SKM-1 treated with dmso at 0.1 percent for 144 hours (cell line): ENCODE results near the gene PSMD14.
"Not testable (repeated sequence)": the region's sequence is repeated elsewhere in the genome, so short reads cannot be mapped to it uniquely, and the experiment has no call there.

ENCODE experiments used
- DNase-seq: peaks from one replicate; lab custom pipeline; 2025; ENCODE audit not compliant: unreplicated experiment; lab: John Stamatoyannopoulos, UW

The PSMD14 gene

DNA sequence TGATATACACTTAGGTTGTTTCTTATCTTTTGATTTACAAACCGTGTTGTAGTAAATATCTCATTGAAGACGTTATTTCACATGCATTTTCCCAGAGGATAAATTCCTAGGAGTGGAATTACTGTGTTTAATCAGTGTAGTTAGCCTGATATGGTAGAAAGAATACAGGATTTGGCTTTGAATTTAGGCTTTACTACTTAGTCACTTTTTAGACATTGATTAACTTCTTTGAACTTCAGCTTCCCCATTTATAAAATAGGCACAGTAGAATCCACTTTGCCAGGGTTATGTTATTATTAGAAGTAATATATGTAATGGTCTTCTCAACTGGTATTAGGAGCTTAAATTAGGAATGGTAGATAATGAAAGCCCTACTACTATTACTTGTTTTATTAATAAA is 27.4 kb downstream of the PSMD14 start:
- DNase-seq, result no peak

- no peak for DNase-seq
Observed at GRCh38 chr2:161337247-161337646, 29.0 kb downstream of the PSMD14 start.

GRCh38 chr2:161339532-161339931 is 31.3 kb downstream of the PSMD14 start:
- not testable (repeated sequence) for DNase-seq

DNA sequence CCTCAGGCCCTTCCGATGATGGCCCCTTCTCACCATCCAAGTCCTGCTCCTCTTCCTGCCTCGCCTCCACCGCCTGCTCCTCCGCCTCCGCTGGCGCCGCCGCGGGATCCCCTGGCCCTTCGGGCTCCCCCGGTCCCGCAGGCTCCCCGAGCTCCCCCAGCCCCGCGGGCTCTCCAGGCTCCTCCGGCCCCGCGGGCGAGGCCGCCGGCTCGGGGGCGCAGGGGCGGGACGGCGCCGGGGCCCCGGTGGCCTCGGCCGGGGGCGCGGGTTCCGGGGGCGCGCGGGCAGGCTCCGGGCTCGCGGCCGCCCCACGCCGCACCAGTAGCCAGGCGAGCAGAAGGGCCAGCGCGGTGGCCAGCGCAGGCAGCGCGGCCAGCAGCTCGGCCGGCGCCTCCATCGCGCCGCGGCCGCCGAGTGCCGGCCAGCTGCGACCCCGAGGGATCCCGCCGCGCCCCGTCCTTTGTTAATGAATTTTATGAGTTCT is 32.7 kb downstream of the PSMD14 start:
- not testable (repeated sequence) for DNase-seq

- no peak for DNase-seq
Observed at GRCh38 chr2:161343235-161343634, 35.0 kb downstream of the PSMD14 start.

DNA sequence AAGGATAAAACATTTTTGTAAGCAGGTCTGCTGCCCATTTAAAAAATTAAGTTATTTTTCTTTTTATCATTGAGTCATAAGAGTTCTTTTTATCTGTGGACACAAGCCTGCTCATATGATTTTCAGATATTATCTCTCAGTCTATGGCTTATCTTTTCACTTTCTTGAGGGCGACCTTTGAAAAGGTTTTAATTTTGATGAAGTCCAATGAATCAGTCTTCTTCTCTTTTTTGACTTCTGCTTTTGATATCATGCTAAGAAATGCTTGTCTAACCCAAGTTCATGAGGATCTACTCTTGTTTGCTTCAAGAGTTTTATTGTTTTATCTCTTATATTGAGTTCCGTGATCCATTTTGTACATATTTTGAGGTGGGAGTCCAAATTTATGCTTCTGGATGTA is 36.5 kb downstream of the PSMD14 start:
- no peak for DNase-seq

DNA sequence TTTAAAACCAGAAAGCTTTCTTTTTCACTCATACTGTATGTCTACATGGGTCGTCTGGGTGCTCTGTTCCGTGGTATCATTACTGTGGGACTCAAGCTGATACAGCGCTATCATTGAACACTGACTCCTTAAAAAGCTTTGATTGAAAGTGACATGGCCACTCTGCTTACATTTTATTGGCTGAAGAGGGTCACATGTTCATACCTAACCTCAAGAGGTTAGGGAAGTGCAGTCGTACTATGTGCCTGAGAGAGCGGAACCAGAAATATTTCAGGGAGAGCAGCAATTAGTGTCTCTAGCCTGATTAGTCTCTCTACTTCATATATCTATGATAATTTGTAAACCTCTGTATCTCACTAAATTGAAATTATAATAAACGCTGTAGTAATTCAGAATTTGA is 43.5 kb downstream of the PSMD14 start:
- DNase-seq, result no peak

GRCh38 chr2:161352719-161353118 is 44.5 kb downstream of the PSMD14 start:
- no peak for DNase-seq

DNA sequence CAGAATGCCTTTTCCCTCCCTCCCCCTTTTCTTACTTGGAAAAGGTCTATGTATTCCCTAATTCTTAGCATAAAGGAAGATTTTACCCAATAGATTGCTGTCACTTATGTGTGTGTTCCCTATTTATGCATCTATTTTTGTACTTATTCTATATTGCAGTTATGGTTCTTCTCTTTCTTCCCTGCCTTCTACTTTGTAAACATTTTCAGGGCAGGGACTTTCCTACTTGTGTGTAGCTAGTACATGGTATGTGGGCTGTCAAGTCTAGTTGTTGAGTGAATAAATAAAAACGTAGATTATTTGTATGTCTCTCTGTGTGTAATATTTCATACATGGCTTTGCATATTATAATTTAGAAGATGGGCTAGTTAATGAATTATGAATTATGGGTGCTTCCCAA is 45.3 kb downstream of the PSMD14 start:
- no peak for DNase-seq

DNA sequence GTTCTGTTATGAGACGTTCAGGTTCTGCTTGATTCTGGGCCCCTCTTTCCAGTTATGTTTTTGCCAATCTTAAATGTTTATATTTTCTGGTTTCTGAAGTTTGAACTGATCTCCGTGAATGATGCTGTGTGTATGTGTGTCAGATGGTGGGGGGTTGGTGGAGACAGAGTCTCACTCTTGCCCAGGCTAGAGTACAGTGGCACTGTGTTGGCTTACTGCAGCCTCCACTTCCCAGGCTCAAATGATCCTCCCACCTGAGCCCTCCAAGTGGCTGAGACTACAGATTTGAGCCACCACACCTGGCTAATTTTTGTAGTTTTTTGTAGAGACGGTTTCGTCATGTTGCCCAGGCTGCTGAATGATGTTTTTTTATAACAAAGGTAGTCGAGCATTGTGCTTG is 45.9 kb downstream of the PSMD14 start:
- no peak for DNase-seq

- DNase-seq, result no peak
Observed at GRCh38 chr2:161355106-161355505, 46.9 kb downstream of the PSMD14 start.

DNA sequence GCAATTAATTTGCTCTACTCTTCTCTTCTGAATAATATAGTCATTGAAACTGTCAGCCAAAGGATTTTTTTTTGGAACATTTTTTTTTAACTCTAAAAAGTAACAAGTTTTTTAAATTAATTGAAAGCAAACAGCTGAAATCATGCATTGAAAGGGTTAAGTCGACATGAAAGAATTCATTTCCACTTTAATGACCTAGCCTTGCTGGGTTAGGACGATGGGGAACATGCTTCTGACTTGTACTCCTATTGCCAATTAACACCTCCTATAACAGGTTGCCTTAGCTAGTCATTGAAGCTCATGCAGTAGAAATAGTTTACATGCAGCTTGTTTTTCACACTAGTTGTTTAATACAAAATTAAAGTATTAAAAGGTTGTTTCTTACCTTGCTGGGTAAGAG is 47.8 kb downstream of the PSMD14 start:
- DNase-seq, result no peak

GRCh38 chr2:161357097-161357496 is 48.9 kb downstream of the PSMD14 start:
- DNase-seq, result no peak

GRCh38 chr2:161358838-161359237 is 50.6 kb downstream of the PSMD14 start:
- no peak for DNase-seq

DNA sequence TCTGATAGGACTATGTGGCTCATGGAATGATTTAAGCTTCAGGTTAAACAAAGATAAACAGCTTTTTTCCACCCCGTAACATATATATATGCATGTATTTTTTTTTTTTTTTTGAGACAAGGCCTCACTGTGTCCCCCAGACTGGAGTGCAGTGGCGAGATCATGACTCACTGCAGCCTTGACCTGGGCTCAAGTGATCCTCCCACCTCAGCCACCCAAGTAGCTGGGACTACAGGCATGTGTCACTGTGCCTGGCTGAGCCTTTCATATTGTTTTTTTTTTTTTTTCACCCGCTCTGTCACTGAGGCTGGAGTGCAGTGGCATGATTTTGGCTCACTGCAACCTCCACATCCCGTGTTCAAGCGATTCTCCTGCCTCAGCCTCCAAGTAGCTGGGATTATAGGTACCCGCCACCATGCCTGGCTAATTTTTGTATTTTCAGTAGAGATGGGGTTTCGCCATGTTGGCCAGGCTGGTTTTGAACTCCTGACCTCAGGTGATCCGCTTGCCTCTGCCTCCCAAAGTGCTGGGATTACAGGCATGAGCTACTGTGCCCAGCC is 52.0 kb downstream of the PSMD14 start:
- DNase-seq, result not testable (repeated sequence)

- no peak for DNase-seq
Observed at GRCh38 chr2:161362568-161363166, 54.4 kb downstream of the PSMD14 start.

DNA sequence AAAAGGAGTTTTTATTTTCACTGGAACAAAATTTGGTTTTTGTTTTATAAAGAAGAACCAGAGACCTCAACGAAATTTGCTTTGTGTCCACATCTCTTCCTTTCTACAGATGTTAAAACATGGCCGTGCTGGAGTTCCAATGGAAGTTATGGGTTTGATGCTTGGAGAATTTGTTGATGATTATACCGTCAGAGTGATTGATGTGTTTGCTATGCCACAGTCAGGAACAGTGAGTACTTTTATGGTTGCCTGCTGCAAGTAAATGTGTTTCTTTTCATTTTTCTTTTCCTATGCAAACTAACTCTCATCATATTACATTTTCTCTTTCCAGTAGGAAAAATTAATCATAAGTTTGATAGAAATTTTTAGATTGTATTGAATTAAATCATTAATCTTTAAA is 59.5 kb downstream of the PSMD14 start:
- no peak for DNase-seq

DNA sequence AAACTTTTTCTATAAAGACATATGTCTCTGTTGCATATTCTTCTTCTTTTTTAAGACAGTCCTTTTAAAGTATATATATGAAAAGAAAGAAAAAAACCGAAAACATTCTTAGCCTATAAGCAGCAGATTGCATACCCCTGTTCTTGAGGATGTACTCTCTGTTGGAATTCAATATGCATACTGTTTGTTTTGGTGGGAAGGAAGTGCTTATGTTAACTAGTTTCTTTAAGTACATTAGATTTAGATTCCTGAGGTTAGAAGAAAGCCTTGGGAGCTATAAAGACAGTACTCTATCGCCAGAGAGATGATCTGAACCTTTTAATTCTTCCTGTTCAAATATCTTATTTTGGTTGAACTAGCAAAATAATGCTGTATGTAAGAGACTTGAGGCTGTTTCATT is 61.1 kb downstream of the PSMD14 start:
- no peak for DNase-seq

DNA sequence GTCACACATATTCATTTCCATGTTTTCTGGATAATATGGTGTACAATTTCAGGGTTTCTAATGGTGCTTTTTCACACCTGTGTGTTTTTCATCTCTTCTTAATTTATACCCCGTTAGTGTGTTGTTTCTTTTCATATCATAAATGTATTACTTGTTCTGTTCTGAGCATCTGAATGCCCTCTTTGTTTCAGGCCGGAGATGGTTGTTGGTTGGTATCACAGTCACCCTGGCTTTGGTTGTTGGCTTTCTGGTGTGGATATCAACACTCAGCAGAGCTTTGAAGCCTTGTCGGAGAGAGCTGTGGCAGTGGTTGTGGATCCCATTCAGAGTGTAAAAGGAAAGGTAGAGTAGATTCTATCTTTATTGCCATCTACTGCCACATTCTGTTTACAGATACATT is 62.8 kb downstream of the PSMD14 start:
- DNase-seq, result no peak

GRCh38 chr2:161371869-161372268 is 63.6 kb downstream of the PSMD14 start:
- no peak for DNase-seq

DNA sequence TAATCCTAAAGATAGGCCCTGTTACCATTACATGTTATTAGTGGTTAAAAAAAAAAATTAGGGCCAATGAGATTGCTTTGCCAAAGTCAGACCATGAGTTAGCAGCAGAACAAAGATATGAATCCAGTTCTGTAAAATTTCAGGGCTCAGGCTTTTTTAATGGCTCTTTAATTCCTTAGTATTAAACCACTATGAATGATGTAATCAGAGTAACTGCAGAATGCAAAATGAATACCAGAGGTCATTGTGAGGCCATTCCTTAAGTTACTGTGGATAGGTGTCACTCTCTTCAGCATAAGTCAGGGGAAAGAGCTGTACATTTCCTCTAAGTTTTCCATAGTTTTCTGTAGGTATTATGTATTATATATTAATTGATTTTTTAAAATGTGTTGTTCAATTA is 65.7 kb downstream of the PSMD14 start:
- no peak for DNase-seq

- no peak for DNase-seq
Observed at GRCh38 chr2:161374446-161374845, 66.2 kb downstream of the PSMD14 start.

DNA sequence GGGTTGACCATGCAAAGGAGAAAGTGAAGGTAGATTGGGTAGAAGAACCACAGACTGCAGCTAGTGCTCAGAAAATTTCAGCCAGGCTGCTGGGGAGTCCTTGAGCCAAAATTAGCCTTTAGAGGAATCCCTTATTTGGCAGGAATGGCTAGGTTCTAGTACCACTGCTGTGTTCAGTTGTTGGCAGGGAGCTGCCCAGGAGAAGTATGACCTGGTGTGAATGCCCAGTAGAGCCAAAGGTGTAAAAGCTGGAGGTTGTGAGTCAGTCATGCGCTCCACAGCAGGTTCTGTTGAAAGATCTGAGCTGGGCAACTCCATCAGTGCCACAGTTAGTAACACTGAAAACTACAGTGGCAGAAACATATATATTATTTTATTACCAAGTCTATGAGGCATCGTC is 71.5 kb downstream of the PSMD14 start:
- no peak for DNase-seq
